ENCODE data around the gene AGBL3. TPM values are rescaled to one million over a fixed set of nuclear protein-coding genes. Genes with fewer than 3 reads are reported as not detected.

The AGBL3 gene
- total and polyA plus RNA-seq, 2 of the 8 experiments (the other 6 are each of a cell fraction or from before 2014, with no cell fraction given) = 1.1 to 1.9 TPM

DNA sequence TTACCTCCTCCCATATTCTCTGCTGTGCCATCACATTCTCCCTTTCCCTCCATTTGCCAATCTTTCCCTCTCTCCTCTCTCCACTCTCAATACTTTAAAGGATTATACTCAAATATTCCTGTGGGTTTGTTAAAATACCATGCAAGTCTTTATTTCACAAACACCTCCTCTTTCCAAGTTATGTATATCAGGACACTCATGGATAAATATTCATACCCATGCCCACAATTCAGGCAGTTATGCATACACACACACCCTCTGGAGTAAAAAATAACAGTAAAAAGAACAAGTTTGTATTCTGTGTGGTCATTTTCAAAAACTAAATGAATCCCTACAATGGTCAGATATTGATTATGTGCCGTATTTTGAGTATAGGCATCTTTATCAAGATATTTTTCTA lies 88.2 kb downstream of the AGBL3 start (continued):
- no peak for TF ChIP-seq RAD21 (IDR thresholded peaks at IDR 0.05 in 1 of 2, conservative IDR thresholded peaks at IDR 0.05 in 1 of 2; ENCODE audit: low read depth in 2 of 2, low read length in 2 of 2)
- TF ChIP-seq, protein P1, sequence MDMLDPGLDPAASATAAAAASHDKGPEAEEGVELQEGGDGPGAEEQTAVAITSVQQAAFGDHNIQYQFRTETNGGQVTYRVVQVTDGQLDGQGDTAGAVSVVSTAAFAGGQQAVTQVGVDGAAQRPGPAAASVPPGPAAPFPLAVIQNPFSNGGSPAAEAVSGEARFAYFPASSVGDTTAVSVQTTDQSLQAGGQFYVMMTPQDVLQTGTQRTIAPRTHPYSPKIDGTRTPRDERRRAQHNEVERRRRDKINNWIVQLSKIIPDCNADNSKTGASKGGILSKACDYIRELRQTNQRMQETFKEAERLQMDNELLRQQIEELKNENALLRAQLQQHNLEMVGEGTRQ (IDR thresholded peaks at IDR 0.05; ENCODE audit: low read length) = no peak
- TF ChIP-seq CREB1 (IDR thresholded peaks at IDR 0.05) = no peak
- TF ChIP-seq, protein P2, sequence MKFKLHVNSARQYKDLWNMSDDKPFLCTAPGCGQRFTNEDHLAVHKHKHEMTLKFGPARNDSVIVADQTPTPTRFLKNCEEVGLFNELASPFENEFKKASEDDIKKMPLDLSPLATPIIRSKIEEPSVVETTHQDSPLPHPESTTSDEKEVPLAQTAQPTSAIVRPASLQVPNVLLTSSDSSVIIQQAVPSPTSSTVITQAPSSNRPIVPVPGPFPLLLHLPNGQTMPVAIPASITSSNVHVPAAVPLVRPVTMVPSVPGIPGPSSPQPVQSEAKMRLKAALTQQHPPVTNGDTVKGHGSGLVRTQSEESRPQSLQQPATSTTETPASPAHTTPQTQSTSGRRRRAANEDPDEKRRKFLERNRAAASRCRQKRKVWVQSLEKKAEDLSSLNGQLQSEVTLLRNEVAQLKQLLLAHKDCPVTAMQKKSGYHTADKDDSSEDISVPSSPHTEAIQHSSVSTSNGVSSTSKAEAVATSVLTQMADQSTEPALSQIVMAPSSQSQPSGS (IDR thresholded peaks at IDR 0.05; ENCODE audit: low read length) = no peak
- TF ChIP-seq TBP (IDR thresholded peaks at IDR 0.05; ENCODE audit: low read depth, low read length) = no peak

Data from H1 (cell line).